GM18498 (cell line): ENCODE data around the gene RYR2.

Experiments used
- ATAC-seq: cut with Tn5 transposase; IDR thresholded peaks from one replicate; pipeline ENCODE4 v1.9.1; 2021; ENCODE audit warnings: mild to moderate bottlenecking, moderate library complexity; ENCODE audit not compliant: unreplicated experiment

Gene RYR2

DNA sequence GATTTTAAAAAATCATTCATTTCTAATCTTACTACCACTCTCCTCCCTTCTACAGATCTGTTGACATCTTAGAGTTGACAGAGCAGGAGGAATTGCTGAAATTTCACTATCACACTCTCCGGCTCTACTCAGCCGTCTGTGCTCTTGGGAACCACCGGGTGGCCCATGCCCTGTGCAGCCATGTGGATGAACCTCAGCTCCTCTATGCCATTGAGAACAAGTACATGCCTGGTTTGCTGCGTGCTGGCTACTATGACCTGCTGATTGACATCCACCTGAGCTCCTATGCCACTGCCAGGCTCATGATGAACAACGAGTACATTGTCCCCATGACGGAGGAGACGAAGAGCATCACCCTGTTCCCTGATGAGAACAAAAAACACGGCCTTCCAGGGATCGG is 572.0 kb downstream of the RYR2 start:
- ATAC-seq, result no peak

DNA sequence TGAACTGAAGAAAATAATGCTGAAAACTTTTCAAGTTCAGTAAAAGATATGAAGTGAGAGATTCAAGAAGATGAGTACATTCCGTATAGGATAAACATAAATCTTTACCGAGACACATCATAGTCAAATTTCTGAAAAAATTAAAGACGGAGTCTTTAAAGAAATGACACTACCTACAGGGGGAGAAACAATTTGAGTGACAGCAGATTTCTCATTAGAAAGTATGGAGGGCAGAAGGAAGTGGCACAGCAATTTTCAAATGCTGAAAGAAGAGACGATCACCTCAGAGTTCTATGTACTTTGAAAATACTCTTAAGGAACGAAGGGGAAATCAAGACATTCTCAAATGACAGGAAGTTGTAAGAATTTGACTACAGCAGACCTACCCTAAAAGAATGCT is 577.6 kb downstream of the RYR2 start:
- no peak for ATAC-seq

DNA sequence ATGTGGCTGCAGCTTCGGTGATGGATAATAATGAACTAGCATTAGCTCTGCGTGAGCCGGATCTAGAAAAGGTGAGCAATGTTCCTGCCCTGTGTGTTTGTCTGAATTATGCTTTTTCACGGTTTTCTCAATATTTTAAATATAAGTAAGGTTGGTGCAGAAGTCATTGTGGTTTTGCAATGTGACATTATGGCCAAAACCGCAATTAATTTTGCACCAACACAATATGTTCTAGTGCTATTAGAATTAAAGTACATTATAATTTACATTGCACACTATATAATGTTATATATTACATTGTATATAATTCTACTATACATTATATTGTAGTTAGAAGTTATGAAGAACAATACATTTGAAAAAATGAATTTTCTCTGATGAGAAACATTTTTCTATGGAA is 592.9 kb downstream of the RYR2 start:
- no peak for ATAC-seq

DNA sequence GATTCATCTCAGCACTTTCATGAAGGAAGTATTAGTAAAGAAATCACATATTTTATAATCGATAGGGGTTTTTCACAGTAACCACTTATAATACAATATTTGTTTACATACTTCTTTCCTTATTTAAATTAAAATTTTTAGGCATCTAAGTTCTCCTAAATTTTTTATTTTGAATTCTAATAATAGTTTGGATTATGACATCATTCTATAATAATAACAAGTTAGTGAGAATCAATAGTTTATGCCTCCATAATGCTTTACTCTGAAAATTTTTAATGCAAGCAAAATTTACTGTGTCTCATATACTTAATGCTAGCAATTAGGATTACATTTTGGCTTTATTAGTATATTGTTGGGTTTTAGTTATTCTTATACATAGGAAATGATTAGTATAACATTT is 596.6 kb downstream of the RYR2 start:
- no peak for ATAC-seq

DNA sequence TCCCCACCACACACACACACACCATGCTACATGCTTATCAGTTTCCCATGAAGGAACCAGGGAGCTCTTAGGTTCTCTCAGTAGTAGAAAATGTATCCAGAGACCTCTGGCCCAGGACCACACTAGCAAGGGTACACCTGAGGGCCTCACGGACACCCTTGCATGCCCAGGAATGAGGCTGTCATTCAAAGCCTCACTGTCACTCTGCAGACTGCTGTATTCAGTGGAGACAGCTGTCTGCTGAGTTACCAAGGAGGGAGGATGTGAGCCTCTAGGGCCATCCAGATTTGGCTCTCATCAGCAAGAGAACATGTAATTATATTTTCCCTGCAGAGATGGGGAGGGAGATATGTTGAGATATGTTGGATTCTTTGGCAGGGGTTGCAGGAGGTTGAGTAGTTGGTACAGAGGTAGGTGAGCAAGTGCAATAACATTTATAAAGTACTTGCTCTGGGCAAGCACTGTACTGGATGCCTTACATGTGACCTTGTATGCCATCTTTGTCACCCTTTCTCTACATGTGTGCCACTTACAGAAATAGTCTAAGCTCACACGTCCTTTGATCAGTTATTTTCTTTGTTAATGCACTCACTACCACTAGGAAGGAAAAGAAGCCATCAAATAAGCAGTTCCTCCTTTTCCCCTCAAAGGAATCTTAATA is 598.2 kb downstream of the RYR2 start:
- no peak for ATAC-seq

DNA sequence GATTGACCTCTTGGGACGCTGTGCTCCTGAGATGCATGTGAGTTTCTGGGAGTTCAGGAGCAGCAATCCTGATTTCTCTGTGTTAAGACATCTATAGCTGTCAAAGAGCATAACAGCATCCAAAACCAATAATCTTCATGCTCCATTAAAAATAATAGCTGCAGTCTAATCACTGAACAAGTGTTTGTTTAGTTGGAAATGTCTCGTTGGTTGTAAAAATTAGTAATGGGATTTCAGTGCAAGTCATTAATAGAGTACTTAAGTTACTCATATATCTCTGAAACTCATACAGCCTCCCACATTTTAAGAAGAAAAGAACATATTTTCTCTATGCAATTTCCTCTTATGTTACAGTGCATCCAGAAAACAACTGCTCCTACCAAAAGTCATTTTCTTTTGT is 599.0 kb downstream of the RYR2 start:
- ATAC-seq, result no peak

DNA sequence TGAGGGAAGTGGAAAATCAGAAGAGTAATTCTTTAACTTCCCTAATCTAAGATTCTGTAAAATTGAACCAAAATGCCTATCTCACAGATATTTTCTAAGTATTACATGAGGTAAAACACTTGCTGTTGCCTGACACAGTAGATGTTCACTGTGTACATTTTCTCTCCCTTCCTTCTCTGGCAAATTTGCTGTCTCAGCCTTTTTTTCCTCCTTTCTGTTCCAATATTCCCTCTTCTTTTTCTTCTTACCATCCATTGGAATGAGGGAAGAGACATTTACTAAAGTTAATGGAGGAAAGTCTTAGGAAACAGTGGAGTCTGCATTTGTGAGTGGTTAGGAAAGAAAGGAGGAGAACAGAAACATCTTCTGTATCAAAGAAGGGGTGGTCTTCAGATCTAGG is 608.8 kb downstream of the RYR2 start:
- ATAC-seq, result no peak

DNA sequence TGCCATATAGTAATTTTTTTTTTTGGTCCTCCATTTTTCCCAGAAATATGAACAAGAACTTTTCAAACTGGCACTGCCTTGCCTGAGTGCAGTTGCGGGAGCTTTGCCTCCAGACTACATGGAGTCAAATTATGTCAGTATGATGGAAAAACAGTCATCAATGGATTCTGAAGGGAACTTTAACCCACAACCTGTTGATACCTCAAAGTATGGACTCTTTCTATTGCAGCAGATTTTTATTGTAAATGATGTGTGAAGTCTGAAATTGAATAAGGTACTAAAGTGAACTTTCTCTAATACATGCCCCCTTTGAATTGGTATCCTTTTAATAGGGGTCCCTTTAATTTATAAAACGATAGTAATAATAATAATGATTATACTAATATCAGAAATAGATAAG is 613.8 kb downstream of the RYR2 start:
- no peak for ATAC-seq

DNA sequence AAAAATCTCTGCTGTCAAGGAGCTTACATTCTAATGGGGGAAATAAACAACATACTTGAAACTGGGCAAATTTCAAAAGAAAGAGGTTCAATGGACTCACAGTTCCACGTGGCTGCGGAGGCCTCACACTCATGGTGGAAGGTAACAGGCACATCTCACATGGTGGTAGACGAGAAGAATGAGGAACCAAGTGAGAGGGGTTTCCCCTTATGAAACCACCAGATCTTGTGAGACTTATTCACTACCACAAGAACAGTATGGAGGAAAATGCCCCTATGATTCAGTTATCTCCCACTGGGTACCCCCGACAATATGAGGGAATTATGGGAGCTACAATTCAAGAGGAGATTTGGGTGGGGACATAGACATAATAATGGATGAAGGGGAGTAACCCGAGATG is 622.4 kb downstream of the RYR2 start:
- no peak for ATAC-seq

DNA sequence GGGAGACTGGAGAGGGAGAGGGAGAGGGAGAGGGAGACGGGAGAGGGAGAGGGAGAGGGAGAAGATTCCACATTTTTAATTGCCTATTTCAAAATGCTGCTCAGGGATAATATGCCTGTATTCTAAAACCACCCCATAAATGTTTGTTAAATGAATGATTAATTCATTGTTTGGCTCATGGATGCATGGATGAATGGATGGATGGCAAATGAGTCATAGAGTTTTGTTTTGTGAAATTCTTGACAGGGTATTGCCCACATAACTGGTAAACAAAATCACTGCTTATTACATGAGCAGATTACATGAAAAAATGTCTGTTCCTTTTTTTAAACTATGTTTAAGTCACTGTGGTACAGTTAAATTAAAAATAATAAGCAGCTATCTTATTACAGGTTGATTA is 628.3 kb downstream of the RYR2 start:
- no peak for ATAC-seq

DNA sequence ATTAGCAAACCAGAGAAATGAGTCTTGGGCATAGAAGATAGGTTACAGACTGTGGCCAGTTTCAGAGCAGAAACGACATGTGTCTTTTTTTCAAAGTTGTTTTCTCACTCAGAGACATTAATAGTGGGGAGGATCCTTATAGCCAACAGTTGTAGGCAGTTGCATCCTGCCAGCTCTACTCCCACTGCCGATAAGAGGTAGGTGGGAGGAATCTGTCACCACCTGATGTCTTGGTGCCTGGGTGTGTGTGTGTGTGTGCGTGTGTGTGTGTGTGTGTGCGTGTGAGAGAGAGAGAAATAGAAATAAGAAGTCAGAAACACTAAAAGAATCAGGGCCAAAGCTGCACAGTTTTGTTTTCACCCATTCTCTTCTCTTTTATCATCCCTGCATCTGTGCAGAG is 629.3 kb downstream of the RYR2 start:
- ATAC-seq, result no peak

DNA sequence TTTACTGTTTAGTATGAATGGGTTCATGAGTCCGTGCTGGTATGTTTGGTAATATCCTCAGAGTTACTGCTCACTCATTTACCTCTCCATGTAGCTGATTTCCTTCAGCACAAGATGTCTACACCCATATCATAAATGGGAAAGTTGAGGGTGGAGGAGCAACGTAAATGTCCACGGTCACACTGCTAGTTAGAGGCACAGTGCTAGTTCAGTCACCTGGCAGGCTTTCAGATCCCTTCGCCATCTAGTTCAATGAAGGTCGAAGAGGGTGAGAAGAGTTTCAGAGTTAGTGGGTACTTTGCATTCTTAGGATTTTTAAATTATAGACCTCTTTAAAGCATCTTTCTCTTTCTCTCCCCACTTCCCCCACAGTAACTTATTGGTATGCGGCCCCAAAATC is 630.0 kb downstream of the RYR2 start:
- ATAC-seq, result no peak

DNA sequence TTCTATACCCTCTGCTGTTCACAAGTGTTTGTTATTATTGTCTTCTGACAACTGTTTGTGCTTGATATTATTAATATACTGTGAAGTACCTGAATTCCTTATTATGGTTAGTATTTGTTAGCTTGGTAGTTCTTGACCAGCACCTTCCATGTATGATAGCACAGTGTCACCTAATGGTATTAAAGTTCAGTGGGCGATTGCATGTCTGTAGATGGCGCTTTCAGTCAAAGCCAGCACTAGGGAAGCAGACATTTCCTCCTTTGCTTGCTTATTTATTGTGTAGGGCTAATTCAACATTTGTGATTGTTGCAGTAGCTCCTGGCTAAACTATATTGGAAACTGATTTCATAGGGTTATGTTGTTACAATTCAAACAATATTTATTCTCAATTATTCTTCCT is 630.8 kb downstream of the RYR2 start:
- no peak for ATAC-seq

DNA sequence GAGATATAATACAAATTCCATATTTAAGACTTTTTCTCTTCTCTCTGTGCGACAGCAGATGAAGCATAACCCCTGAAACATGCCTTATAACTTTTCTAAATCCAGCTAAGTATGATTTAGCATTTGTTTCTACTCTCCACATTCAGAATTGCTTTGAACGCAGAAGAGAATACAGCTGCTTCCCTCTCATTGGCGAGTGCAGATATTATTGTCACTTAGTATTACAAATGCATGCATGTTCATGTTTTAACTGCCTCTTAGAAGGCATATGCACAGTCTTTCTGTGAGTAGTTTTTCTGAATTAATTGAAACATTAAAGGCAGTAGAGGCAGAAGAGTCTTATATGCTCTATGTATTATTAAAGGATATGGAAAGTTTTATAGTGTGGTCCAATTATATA is 631.6 kb downstream of the RYR2 start:
- ATAC-seq, result no peak

DNA sequence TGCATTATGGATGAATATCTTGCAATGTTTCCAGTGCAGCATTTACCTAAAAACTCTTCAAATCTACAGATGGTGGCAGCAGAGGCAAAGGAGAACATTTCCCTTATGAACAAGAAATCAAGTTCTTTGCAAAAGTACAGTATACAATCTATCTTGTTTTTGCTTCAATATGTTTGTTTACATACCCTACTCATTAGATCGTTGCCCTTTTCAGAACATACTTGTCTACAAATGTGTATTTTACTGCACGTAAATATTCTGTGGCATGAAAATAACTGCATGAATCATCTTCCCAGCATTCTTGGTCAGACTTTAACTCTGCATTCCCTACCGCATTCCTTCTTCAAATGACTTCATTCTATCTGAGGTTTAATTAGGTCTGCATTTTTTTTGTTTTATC is 636.0 kb downstream of the RYR2 start:
- ATAC-seq, result no peak

DNA sequence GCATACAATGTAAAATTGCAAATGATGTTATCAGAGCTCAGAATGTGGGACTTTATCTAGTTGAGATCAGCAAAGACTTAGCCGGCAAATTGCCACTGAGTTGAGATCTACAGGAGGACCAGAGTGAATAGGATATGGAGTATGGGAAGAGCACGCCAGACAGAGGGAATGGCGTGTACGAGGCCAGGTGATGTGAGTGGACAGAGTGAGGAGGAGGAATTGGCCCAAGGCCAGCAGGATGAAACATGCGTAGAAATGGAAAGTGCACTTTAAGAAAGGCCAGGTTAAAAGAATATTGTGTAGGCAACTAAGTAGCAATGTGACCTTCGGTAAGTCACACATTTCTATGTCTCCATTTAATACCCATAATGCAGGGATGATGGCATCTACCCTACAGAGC is 637.7 kb downstream of the RYR2 start:
- no peak for ATAC-seq

DNA sequence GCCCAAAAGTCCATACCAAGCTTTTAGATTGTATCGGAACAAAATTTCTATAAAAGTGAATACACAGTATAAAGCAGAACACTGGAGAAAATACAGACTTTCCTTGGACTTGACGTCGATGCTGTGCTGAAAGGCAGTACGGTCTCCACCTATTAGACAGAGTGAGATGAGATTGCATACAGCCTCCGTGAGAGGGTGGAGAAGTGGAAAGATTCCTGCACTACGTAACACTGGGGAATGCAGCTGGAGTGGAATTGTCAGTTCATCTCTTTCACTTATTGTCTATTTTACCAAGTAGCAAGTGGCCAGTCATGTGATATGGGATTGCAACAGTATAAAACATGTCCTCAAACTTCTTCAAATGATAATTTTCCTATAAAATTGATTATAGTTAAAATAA is 639.2 kb downstream of the RYR2 start:
- no peak for ATAC-seq

DNA sequence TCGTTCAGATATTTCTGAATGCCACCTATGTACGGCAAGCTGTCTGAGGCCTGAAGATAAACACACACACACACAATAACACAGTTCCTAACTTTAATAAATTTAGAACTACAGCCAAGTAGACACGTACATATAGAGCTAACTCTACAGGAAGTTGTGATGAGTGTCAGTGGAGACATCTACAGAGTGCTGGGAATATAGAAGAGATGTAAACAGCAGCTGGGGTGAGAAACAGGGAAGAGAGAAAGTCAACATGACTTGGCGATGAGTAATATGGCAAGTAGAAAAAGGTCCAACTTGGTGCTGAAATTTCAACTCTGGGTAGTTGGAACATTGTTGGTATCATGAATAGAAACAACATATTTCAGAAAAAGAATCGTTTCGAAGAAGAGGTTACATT is 642.3 kb downstream of the RYR2 start:
- ATAC-seq, result no peak

DNA sequence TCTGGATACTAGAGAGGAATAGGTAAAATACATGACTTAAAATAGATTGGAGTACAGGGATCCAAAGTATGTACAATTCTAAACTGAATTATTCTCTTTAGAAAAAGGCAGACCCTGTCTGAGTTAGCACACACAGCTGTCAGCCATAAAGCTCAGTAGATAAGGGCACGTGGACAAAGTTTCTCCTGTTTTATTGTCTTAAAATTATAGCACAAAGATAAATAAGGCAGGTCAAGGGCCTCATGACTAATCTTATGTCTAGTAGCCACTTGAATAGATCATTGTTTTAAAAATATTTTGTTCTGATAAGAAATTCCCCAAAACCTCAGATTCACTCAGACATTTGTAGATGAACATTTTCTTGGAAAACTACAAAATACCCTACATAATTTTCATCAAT is 643.6 kb downstream of the RYR2 start:
- ATAC-seq, result no peak

DNA sequence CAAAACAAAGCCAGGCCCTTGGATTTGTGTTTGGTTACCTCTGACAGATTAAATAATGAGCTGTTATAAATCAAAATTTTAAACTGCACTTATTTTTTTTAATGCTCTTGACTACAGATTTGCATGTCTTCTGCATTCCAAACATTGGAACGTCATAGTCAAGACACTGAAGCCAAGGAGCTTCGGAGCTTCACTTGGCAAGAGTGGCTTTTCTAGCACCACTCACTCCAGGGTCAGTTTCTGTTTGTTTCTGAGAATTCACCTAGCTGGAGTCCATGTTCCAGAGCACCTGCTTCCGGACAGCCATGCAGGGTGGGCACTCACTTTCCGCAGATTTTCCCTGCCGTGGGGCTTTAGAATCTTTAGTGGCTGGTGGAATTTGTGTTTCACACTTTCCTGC is 645.8 kb downstream of the RYR2 start:
- ATAC-seq, result no peak

DNA sequence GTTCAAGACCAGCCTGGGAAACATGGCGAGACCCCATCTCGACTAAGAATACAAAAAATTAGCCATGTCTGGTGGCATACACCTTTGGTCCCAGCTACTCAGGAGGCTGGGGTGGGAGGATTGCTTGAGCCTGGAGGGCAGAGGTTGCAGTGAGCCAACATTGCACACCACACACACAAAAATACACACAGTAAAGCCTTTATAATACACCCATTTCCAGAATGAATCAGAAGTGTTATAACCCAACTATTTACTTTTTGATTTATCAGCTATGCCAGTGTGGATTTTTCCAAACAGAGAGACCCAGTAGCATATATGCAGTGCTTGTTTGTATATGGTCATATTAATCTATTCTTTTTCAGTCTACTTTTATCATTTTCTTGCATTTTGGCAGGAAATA is 648.7 kb downstream of the RYR2 start:
- no peak for ATAC-seq

DNA sequence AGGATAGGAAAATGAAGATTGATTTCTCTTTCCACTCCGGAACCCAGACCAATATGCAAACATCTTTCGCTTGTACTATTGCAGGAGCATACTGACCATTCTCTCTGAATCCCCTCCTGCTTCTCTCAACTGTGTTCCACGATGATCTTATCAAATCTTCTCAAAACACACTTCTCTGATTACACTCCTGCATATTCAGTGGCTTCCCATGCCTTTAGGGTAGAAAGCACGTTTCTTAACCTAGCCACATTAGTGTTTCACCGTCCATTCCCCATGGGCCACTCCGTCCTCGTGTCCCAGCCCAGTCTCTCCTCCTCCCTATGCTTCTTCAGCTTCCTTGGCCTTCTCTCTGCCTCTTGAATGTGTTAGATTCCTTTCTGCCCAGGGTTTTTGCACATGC is 650.3 kb downstream of the RYR2 start:
- no peak for ATAC-seq

DNA sequence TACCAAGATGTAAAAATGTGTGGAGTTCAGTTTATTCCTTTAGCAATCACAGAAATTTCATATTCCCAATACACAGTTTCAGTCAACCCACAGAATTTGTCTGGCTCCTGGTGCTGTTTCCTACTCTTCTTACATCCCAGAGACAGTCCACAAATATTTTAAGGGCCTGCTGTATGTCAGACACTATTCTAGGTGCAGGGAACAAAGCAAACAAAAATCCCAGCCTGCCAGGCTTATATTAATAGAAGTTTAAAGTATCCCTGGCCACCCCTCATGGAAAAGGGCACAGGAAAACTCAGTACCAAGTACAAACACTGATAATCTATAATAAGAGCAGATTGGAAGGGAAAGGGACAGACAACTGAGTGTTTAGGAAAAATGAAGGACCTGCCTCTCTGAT is 653.9 kb downstream of the RYR2 start:
- no peak for ATAC-seq

DNA sequence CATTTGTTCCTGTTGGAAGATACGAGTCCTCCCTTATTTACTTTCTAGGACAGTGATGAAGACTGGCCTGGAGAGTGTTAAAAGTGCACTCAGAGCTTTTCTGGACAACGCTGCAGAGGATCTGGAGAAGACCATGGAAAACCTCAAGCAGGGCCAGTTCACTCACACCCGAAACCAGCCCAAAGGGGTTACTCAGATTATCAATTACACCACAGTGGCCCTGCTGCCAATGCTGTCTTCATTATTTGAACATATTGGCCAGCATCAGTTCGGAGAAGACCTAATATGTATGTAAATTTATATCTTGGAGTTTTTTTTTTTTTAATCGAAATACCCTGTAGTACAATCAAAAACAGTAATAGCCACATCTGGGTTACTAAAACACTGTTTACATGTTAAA is 658.2 kb downstream of the RYR2 start:
- no peak for ATAC-seq
